Muscle of leg (tissue), 11 donors: ENCODE results near the gene HEY2. TPM values are rescaled to one million over a fixed set of nuclear protein-coding genes. Genes with fewer than 3 reads are reported as not detected.

Experiments used
- DNase-seq: peaks from one replicate; pipeline ENCODE4 v3.0.0; 2013
- H3K27ac ChIP-seq: one replicate; pipeline ENCODE4 v1.5.1; 2013; ENCODE audit warnings: mild to moderate bottlenecking, low read length, control low read depth
- H3K27me3 ChIP-seq: one replicate; pipeline ENCODE4 v1.6.1; 2013; ENCODE audit warnings: low read length; ENCODE audit not compliant: control insufficient read depth, insufficient read depth
- H3K36me3 ChIP-seq: one replicate; pipeline ENCODE4 v1.6.1; 2013; ENCODE audit warnings: low read length; ENCODE audit not compliant: control insufficient read depth, insufficient read depth
- H3K4me1 ChIP-seq: one replicate; pipeline ENCODE4 v1.6.1; 2013; ENCODE audit warnings: low read length; ENCODE audit not compliant: control insufficient read depth, insufficient read depth
- H3K4me3 ChIP-seq: one replicate; pipeline ENCODE4 v1.5.1; 2013; ENCODE audit warnings: low read length, control low read depth
- H3K9me3 ChIP-seq: replicated peaks from 2 replicates; pipeline ENCODE4 v1.6.1; 2013; ENCODE audit warnings: low read depth, low read length; ENCODE audit not compliant: control insufficient read depth
- WGBS: methylation state at CpG from one replicate; pipeline ENCODE4 v1.1.5; 2013; ENCODE audit warnings: missing lambda C conversion rate; ENCODE audit not compliant: insufficient coverage; 5-methylcytosine and 5-hydroxymethylcytosine counted together
- polyA plus RNA-seq, 8 donors: library from polyadenylated mRNA; unstranded; fragments of 120-200 nt; gene quantifications; one replicate each; pipeline versions ENCODE4 v1.2.1 to v1.2.3, GENCODE V29; 2013; ENCODE audit warnings: inconsistent platforms in 1 of 8, low replicate concordance in 1 of 8; ENCODE audit not compliant: insufficient read length in 8 of 8, insufficient read depth in 1 of 8
- total RNA-seq: library from RNA; stranded (reverse); fragments of 120-200 nt; gene quantifications from one replicate; pipeline ENCODE4 v1.2.4, GENCODE V29; 2013

The HEY2 gene
- total and polyA plus RNA-seq, 9 donors = 6.1 to 18.3 (median 13.3) TPM

DNA sequence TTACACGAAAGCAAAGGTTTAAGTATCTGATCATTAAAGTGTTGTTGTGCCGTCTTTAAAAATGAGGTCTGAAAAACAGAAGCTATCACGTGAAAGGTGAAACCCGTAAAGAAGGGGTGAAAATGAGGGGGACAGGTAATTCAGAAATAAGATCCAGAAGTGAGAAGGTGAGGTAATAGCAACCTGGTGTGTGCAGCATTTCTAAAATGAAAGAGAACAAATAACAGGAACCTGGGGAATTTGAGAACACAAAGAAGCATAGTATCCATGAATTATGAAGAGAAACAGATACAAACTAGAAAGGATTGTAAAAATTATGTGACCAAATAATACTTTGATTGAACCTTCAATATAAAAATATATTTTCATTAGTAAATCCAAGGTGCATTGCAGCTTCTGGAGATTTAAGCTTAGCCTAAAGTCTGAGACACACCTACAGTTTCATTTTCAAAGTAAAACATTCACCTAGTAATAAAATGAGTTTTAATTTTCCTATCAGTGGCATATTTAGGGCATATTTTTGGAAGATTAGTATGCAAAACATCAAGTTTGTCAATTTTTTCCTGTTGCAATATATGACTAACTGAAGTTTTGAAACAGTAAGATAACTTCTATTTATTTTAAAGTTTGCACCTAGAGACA, 1.4 kb downstream of the HEY2 start:
- no peak overlapping the region for H3K27ac ChIP-seq
- peaks cover 35% of the 10 kb centered on the region for H3K27me3 ChIP-seq
- peaks cover 23% of the 10 kb centered on the region for H3K4me1 ChIP-seq

DNA sequence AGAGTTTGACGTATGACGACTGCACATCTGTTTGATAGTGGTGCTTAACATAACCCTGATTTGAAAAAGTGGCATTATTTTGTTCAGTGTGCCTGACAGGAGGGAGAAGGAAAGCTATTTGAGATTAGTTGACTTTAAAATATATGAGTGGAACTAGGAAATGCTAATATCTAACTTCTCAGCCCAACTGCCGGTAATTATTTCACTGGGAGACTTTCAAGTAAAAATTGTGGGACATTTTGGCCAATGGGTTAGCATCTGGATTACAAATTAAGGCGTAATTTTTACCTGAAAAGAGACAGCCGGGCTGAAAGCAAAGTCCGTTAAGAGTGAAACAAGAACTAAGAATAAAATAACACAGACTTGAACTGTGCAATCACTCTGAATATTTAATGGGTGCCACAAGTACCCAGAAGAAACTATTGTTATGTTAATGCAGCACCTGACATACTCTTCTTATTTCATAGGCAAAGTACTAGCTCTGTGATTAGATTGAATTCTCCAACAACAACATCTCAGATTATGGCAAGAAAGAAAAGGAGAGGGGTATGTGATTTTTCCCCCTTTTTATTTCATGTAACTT, 2.0 kb downstream of the HEY2 start:
- peaks cover 33% of the 10 kb centered on the region for H3K27me3 ChIP-seq
- no peak for DNase-seq
- H3K4me1 ChIP-seq = peaks cover 23% of the 10 kb centered on the region
- peaks cover 5% of the 10 kb centered on the region for H3K36me3 ChIP-seq
- no peak overlapping the region for H3K27ac ChIP-seq
- WGBS = no CpG with 5 or more reads among the region's 6 CpGs
- H3K9me3 ChIP-seq = no peaks in the 10 kb centered on the region
- peak overlapping the region; percentile 0 for H3K4me3 ChIP-seq

More for the DNA sequence above, 1.4 kb downstream of the HEY2 start:
- Histone ChIP-seq H3K4me3 (peak overlapping the region; percentile 56), H3K36me3 (peaks cover 5% of the 10 kb centered on the region), H3K9me3 (no peaks in the 10 kb centered on the region)
- no peak for DNase-seq
- WGBS = 16% methylated on average over 3 of the region's 4 CpGs

DNA sequence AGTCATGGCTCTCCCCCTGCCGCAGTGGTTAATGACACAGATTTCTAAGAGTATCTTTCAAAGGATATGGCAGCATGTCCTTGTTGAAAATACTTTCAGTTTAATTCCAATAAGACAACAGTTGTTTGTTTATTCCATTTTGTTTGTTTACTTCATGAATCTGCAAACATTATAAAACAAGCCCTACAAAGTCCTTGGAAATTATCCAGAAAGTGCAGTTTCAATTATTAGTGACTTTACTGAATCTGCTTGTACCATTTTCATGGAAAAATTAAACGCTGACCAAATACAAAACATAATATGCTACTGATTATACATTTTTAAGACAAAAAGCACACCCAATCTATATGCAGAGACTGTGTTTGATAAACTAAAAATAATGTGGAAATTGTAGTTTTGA, 3.3 kb downstream of the HEY2 start:
- Histone ChIP-seq H3K4me3 (no peak overlapping the region), H3K36me3 (peaks cover 5% of the 10 kb centered on the region), H3K27me3 (peaks cover 23% of the 10 kb centered on the region), H3K9me3 (no peaks in the 10 kb centered on the region), H3K27ac (no peak overlapping the region), H3K4me1 (peaks cover 18% of the 10 kb centered on the region)
- no CpG with 5 or more reads among the region's 2 CpGs for WGBS
- DNase-seq = no peak

DNA sequence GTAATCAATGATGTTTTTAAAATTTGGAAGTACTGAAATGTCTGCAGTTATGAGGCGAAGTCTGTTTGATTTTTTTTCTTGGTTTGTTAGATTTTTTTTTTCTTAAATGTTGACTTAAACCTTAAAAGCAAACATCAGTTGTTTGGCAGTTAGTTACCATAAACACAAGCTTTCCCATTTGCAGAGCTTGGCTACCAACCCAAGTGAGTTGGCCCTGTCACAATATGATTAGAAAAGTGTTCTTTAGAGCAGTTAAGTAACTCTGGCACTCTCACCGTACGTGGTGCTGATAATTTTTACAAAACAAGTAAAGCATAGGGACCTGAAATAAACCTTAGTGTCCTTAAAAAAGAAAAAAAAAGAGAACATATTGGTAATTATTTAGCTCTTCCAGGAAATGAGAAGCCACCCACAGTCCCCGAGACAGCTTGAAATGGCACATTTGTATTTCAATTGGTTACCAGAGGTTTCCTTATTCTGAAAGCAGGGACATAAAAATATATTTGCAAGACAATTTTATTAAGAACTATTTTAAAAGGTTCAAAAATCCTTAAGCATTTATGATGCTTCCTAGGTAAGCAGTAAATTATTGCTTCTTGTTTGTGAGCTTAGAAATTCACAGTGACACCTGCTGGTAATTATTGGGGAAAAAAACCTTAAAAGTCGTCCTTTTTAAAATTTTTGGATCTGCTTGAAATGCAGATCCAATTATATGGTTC, 3.9 kb downstream of the HEY2 start:
- peak; percentile 43 for DNase-seq
- Histone ChIP-seq H3K9me3 (no peaks in the 10 kb centered on the region), H3K27ac (no peak overlapping the region), H3K36me3 (peaks cover 5% of the 10 kb centered on the region), H3K27me3 (peaks cover 17% of the 10 kb centered on the region), H3K4me3 (no peak overlapping the region), H3K4me1 (peaks cover 13% of the 10 kb centered on the region)
- WGBS = no CpG with 5 or more reads among the region's 5 CpGs

DNA sequence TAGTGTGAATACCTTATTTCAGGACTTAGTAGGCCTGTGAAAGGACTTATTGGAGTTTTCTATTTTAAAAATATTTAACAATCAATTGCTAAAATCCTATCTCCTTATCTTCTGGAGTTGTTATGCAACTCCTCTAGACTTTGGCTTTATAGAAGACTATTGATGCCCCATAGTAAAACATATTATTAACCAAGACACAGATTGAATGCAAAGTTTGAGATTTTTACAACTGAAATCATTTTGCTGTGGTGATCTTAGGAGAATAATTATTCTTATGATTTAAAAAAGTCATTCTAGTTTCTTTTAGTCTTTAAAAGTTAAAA, 4.5 kb downstream of the HEY2 start:
- no peak overlapping the region for H3K4me3 ChIP-seq
- no peak overlapping the region for H3K27ac ChIP-seq
- H3K27me3 ChIP-seq = peaks cover 12% of the 10 kb centered on the region
- H3K4me1 ChIP-seq = peaks cover 8% of the 10 kb centered on the region
- peaks cover 5% of the 10 kb centered on the region for H3K36me3 ChIP-seq
- H3K9me3 ChIP-seq = no peaks in the 10 kb centered on the region
- DNase-seq = no peak

DNA sequence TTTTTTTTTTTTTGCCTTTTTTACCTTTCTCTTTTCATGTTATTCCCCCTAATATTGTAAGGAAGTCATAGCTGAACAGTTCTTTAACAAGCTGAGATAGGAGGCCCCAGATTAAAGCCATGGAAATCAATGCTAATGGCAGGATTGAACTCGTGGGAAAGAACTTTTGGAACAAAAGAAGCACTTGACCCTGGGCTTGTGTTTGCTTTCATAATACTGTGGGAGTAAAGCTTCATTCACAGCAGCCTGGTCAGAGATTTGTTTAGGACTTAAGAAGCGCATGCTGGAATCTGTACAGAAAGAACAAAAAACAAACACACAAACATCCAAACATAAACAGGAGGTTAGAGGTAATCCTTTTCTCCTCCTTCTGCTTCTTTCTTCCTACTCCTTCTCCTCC, 5.1 kb downstream of the HEY2 start:
- no peaks in the 10 kb centered on the region for H3K9me3 ChIP-seq
- H3K4me3 ChIP-seq = no peak overlapping the region
- H3K27me3 ChIP-seq = peaks cover 8% of the 10 kb centered on the region
- 22% methylated on average over 1 of the region's 2 CpGs for WGBS
- peaks cover 7% of the 10 kb centered on the region for H3K4me1 ChIP-seq
- no peak overlapping the region for H3K27ac ChIP-seq
- H3K36me3 ChIP-seq = peaks cover 12% of the 10 kb centered on the region
- DNase-seq = no peak

DNA sequence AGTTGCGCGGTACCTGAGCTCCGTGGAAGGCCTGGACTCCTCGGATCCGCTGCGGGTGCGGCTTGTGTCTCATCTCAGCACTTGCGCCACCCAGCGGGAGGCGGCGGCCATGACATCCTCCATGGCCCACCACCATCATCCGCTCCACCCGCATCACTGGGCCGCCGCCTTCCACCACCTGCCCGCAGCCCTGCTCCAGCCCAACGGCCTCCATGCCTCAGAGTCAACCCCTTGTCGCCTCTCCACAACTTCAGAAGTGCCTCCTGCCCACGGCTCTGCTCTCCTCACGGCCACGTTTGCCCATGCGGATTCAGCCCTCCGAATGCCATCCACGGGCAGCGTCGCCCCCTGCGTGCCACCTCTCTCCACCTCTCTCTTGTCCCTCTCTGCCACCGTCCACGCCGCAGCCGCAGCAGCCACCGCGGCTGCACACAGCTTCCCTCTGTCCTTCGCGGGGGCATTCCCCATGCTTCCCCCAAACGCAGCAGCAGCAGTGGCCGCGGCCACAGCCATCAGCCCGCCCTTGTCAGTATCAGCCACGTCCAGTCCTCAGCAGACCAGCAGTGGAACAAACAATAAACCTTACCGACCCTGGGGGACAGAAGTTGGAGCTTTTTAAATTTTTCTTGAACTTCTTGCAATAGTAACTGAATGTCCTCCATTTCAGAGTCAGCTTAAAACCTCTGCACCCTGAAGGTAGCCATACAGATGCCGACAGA, 9.9 kb downstream of the HEY2 start:
- peaks cover 13% of the 10 kb centered on the region for H3K36me3 ChIP-seq
- DNase-seq = no peak
- H3K9me3 ChIP-seq = no peaks in the 10 kb centered on the region
- H3K27ac ChIP-seq = no peak overlapping the region
- H3K4me3 ChIP-seq = no peak overlapping the region
- 89% methylated on average over 40 of the region's 42 CpGs for WGBS
- no peaks in the 10 kb centered on the region for H3K27me3 ChIP-seq
- H3K4me1 ChIP-seq = no peaks in the 10 kb centered on the region

DNA sequence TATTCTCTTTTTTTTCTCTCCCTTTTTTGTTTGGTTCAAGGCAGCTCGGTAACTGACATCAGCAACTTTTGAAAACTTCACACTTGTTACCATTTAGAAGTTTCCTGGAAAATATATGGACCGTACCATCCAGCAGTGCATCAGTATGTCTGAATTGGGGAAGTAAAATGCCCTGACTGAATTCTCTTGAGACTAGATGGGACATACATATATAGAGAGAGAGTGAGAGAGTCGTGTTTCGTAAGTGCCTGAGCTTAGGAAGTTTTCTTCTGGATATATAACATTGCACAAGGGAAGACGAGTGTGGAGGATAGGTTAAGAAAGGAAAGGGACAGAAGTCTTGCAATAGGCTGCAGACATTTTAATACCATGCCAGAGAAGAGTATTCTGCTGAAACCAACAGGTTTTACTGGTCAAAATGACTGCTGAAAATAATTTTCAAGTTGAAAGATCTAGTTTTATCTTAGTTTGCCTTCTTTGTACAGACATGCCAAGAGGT, 10.6 kb downstream of the HEY2 start:
- Histone ChIP-seq H3K4me3 (no peak overlapping the region), H3K9me3 (no peaks in the 10 kb centered on the region), H3K4me1 (no peaks in the 10 kb centered on the region), H3K27ac (no peak overlapping the region), H3K27me3 (no peaks in the 10 kb centered on the region), H3K36me3 (peaks cover 13% of the 10 kb centered on the region)
- 42% methylated on average over 2 of the region's 5 CpGs for WGBS
- DNase-seq = no peak

DNA sequence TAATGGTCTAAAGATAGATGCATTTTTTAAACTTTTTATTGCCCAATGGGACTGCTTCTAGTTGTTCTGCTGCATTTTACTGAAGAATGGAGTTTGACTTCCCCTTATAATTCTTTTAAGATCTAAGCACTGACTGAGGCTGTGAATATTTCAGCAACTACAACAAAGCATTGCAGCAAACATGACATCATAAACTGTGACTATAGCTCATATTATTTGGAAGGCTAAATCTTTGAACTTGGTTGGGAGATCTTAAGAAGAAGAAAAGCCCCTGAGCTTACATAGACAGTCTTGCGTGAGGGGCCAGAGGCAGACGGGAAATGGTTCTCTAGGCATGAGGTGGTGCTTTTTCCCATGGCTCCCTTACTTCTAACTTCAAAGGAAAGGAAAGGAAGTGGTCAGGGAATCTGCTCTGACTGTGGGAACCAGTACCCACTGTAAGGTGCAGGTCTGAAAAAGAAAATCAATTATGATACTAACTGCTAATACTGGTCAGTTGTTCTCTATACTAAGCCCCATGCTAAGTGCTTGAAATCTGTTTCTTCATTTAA, 14.8 kb downstream of the HEY2 start:
- no peak overlapping the region for H3K4me3 ChIP-seq
- WGBS = 20% methylated on average over 1 of the region's 2 CpGs
- DNase-seq = no peak
- H3K36me3 ChIP-seq = peaks cover 5% of the 10 kb centered on the region
- no peaks in the 10 kb centered on the region for H3K27me3 ChIP-seq
- H3K9me3 ChIP-seq = no peaks in the 10 kb centered on the region
- no peak overlapping the region for H3K27ac ChIP-seq
- no peaks in the 10 kb centered on the region for H3K4me1 ChIP-seq

DNA sequence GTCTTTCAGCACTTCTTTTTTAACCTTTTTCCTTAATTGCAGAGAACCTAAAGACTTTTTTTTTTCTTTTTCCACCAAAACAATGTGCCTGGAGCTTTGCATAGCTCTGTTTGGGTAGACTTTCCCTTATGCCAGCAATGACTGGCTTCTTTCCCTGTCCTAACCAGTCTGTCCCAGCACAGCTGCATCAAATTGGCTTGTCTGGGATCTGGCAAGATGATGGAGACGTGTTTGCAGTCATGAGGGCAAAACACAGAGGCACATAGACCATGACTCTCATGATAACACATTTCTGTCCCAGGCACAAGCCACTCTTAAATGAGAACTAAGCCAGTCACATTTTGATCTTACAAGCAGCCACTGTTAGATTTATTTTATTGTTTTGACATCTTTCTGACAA, 16.5 kb downstream of the HEY2 start:
- H3K27me3 ChIP-seq = no peaks in the 10 kb centered on the region
- no peak for DNase-seq
- no peaks in the 10 kb centered on the region for H3K4me1 ChIP-seq
- H3K4me3 ChIP-seq = no peak overlapping the region
- no CpG with 5 or more reads among the region's 1 CpG for WGBS
- H3K36me3 ChIP-seq = no peaks in the 10 kb centered on the region
- H3K27ac ChIP-seq = no peak overlapping the region
- no peaks in the 10 kb centered on the region for H3K9me3 ChIP-seq
